K562 (cell line): Measurements from ENCODE around the gene LARP7. TPM values are rescaled to one million over a fixed set of nuclear protein-coding genes. Genes with fewer than 3 reads are reported as not detected.

Source experiments
- BRD9 ChIP-seq: fragments of 450-650 bp; IDR thresholded peaks from 2 replicates; pipeline ENCODE4 v1.6.1; 2018; ENCODE audit warnings: low read depth; ENCODE audit not compliant: partially characterized antibody
- ETS1 ChIP-seq: conservative IDR thresholded peaks from 2 replicates; pipeline ENCODE4 v1.6.1; 2011; ENCODE audit warnings: low read depth, mild to moderate bottlenecking, low read length; ENCODE audit not compliant: control insufficient read depth
- GATAD2B ChIP-seq: fragments of 450-650 bp; IDR thresholded peaks from 2 replicates; pipeline ENCODE4 v1.6.1; 2017; ENCODE audit warnings: mild to moderate bottlenecking, borderline replicate concordance
- IRF1 ChIP-seq: sonication (generic); formaldehyde crosslinking; IDR thresholded peaks from 2 replicates; pipeline ENCODE4 v1.8.0; 2022; ENCODE audit warnings: missing genetic modification reagents, mild to moderate bottlenecking, borderline replicate concordance
- JUND ChIP-seq, 2 experiments: IDR thresholded peaks; 2 replicates in 1 of 2; 3 replicates in 1 of 2; pipeline ENCODE4 v1.6.1; 2011; ENCODE audit warnings: borderline replicate concordance in 2 of 2, low read depth in 2 of 2, low read length in 2 of 2, improper control_type of control experiment in 1 of 2, missing biosample characterization in 1 of 2, missing genetic modification characterization in 1 of 2, missing genetic modification reagents in 1 of 2
- NEUROD1 ChIP-seq: fragments of 150-350 bp; IDR thresholded peaks from 2 replicates; pipeline ENCODE4 v1.6.1; 2014; ENCODE audit warnings: borderline replicate concordance, low read length, low read depth; ENCODE audit not compliant: partially characterized antibody
- NR2C1 ChIP-seq, 2 experiments: fragments of 450-650 bp; IDR thresholded peaks; 2 replicates each; pipeline ENCODE4 v1.6.1; 2017; ENCODE audit warnings: mild to moderate bottlenecking in 2 of 2, antibody characterized with exemption in 1 of 2, inconsistent platforms in 1 of 2, missing compliant biosample characterization in 1 of 2, missing genetic modification characterization in 1 of 2
- POLR2AphosphoS5 ChIP-seq: IDR thresholded peaks from 2 replicates; pipeline ENCODE4 v1.6.1; 2011; ENCODE audit warnings: mild to moderate bottlenecking, low read depth, low read length, moderate library complexity; ENCODE audit not compliant: control insufficient read depth, insufficient read depth
- SETDB1 ChIP-seq: IDR thresholded peaks from one replicate; pipeline ENCODE4 v1.6.1; 2012; ENCODE audit warnings: low read length, control low read depth, inconsistent platforms
- SMARCA4 ChIP-seq: fragments of 450-650 bp; IDR thresholded peaks from 2 replicates; pipeline ENCODE4 v1.6.1; 2016
- TSHZ1 ChIP-seq: fragments of 250-450 bp; sonication (Bioruptor Pico); IDR thresholded peaks from 2 replicates; pipeline ENCODE4 v1.4.0; 2020; ENCODE audit warnings: mild to moderate bottlenecking, moderate library complexity
- ZBTB7A ChIP-seq: IDR thresholded peaks from 2 replicates; pipeline ENCODE4 v1.6.1; 2011; ENCODE audit warnings: low read depth, mild to moderate bottlenecking, low read length, moderate library complexity, borderline replicate concordance; ENCODE audit not compliant: control insufficient read depth
- ZFP36 ChIP-seq: fragments of 150-350 bp; IDR thresholded peaks from 2 replicates; pipeline ENCODE4 v1.6.1; 2018; ENCODE audit warnings: low read length, low read depth; ENCODE audit not compliant: partially characterized antibody
- ZFP91 ChIP-seq: sonication (generic); formaldehyde crosslinking; IDR thresholded peaks from 2 replicates; pipeline ENCODE4 v1.8.0; 2022; ENCODE audit warnings: mild to moderate bottlenecking, missing genetic modification reagents
- ZNF668 ChIP-seq: fragments of 250-450 bp; sonication (Bioruptor Pico); IDR thresholded peaks from 2 replicates; pipeline ENCODE4 v1.8.0; 2022; ENCODE audit warnings: mild to moderate bottlenecking, inconsistent platforms
- ZNF695 ChIP-seq: fragments of 450-650 bp; formaldehyde crosslinking; IDR thresholded peaks from 2 replicates; pipeline ENCODE4 v1.4.0; 2020; ENCODE audit warnings: mild to moderate bottlenecking, moderate library complexity
- polyA plus RNA-seq, 8 experiments: library from polyadenylated mRNA; depleted of rRNA in 4 of 8; stranded (reverse) in 5 of 8; unstranded in 3 of 8; fragments of >200 nt; fragmentation: Nextera tagmentation in 2 of 8; fragmentation: Illumina TruSeq in 1 of 8; extraction: Ambion mirVana in 2 of 8; extraction: Trizol in 1 of 8; gene quantifications; 2 replicates each; pipeline versions ENCODE4 v1.2.1 to v1.2.3, GENCODE V29; 2011 to 2014; ENCODE audit warnings: inconsistent platforms in 1 of 8, missing spikeins in 1 of 8
- total RNA-seq, 7 experiments: library from RNA; depleted of rRNA in 6 of 7; stranded (reverse); fragments of >200 nt in 6 of 7; fragmentation: Illumina TruSeq in 2 of 7; extraction: Trizol in 2 of 7; gene quantifications; 2 replicates each; pipeline versions ENCODE4 v1.2.1 to v1.2.3, GENCODE V29; 2011 to 2021; ENCODE audit warnings: low replicate concordance in 1 of 7

LARP7 gene
- total and polyA plus RNA-seq, 9 of the 15 experiments (the other 6 are each of a cell fraction or from before 2014, with no cell fraction given), result 30.1 to 76.9 (median 56.0) TPM

GRCh38 chr4:112636688-112637551 lies at the start of gene LARP7, which contains the start of gene ZGRF1 (continued):
- TF ChIP-seq IRF1 (no peak), TSHZ1 (no peak), NEUROD1 (peak; percentile 54), JUND (IDR thresholded peaks at IDR 0.05; ENCODE audit: borderline replicate concordance, low read depth, low read length) (peak; percentile 71; the same call in 1 of the 2 replicates), JUND (tag; IDR thresholded peaks at IDR 0.05; ENCODE audit: borderline replicate concordance, low read depth, low read length) (peak; percentile 71; the same call in 2 of the 3 replicates), ETS1 (0 out of 2 replicates have a peak, but pooled peaks have one; percentile 33), ZBTB7A (no peak), ZNF695 (no peak), POLR2AphosphoS5 (0 out of 2 replicates have a peak, but pooled peaks have one; percentile 24), SETDB1 (no peak), ZFP91 (CRISPR knock-in tag) (no peak), ZFP36 (no peak), NR2C1 (IDR thresholded peaks at IDR 0.05) (no peak), NR2C1 (tag; IDR thresholded peaks at IDR 0.05) (0 out of 2 replicates have a peak, but pooled peaks have one; percentile 26), ZNF668 (CRISPR knock-in tag) (no peak), GATAD2B (no peak), SMARCA4 (no peak), BRD9 (no peak)
